NCI-H510A (cell line): ENCODE measurements around the gene RFLNA.
A peak's percentile ranks its signal among the peaks of the same experiment; 100 is the strongest.

Experiments
- DNase-seq: peaks from one replicate; lab custom pipeline; 2025; lab: John Stamatoyannopoulos, UW

Gene RFLNA

DNA sequence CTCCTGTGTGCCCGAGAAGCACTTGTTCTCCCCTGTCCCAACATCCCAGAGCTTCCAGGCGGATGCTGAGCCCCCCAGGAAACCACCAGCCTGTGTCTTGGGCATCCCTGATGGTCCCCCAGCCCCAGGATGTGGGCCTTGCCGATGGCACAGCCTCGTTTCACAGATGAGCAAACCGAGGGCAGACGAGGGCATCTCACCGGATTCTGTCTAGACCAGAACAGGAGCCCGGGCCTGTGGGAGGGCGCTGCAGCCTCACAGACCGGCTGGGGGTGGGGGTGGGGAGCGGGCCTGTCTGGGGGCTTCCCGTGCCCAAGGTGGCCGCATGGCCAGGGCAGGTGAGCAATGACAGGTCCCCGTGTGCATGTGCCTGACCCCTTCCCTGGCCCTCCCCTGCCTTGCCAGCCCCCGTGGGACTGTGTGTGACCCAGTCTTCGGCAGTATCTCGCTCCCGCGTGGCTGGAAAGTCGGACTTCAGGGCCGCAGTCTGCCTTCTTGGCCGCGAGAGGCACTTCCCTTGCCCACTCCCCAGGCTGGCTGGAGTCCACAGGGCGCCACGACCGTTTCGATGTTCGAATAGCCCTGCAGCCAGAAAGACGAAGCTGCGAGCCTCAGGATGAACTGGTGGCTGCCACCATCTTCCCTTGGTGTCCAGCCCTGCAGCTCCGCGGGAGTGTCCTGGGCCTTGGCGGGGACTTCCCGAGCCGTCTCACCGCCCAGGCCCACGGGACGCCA lies 8.9 kb downstream of the RFLNA start:
- DNase-seq, result no peak

DNA sequence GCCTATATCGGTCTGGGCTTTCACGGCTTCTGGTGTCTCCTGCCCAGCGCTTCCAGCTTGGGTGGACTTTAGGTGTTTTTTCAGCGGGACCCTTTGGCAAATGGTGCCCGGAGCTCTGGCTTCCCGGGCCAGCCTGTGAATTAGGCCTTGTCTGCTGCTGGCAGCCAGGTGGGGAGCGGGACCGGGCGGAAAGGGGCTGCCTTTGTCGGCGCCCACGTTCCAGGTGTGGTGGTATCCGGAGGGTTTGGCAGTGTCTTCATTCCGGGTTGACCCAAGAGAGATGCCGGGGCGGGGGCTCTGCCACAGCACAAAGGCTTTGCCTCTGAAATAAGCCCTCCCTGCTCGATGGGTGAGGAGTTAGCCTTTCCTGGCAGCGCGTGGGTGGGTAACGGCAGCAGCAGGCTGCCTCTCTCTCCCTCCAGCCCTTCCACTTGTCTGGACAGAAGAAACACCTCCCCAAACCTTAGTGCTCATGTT lies 9.5 kb downstream of the RFLNA start:
- no peak for DNase-seq

DNA sequence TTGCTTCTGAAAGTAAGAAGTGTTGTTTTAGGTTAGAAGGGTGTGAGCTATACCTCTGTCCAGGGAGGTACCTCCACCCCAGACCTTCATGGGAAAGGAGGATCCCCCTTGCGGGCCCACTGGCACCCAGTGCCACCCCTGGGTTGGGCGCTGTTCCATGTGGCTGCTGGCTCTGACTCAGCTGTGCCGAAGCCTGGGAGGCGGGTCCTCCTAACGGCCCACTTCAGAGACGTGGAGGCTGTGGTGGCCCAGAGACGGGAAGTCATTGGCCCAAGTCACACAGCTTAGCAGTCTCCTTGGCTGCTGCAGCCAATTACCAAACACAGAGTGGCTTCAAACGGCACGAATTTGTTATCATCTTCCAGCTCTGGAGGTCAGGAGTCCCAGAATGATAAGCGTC lies 10.2 kb downstream of the RFLNA start:
- no peak for DNase-seq

DNA sequence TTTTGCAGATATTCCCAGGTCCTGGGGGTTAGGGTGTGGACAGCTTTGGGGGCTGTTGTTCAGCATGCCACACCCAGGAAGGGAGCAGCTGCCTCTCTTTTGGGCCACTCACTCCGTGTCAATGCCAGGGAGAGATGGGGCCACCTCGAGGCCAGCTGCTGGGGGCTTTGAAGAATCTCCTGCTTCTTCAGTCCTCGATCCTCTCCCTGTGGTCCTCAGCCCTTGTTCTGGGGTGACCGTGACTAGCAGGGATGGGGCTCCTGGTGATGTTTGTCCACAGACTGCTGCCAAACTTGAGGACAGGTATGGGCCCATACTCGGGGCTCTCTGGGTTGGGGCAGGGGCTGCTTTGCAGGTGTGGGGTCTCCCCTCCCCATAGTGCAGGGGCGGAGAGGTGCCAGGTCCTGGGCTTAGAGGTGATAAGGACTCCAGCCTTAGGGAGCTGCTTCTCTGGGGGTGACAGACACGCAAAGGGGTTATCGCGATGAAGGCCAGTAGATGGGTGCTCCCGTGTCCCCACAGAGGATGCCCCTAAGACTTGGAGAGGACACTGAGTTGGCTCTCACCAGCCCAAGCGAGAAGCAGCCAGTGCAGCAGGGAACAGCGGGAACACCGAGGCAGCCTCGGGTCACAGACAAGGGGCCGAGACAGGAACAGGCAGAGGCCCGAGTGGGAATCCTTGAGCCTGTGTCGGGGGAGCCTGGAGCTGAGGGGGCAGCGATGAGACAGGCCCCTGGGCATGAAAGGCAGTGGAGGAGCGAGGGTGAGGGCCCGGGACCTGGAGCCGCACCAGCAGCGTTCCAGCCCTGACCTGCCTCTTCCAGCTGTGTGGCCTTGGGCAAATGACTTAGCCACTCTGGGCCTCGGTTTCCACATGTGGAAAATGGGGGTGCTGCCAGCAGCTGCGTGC lies 11.1 kb downstream of the RFLNA start:
- DNase-seq, result no peak

- DNase-seq, result no peak
Observed at GRCh38 chr12:124306686-124307555, 12.0 kb downstream of the RFLNA start.

DNA sequence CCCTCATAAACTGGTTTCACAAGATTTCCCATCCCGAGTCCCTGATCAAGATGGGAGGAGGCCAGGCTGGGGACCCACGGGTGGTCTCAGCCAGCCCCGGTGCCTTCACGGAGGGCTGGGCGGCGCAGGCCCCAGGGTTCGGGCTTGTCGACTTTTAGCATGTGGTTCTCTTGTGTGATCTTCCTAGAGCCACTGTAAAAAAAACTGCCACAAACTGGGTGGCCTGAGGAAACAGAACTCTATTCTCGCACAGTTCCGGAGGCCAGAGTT lies 12.6 kb downstream of the RFLNA start:
- no peak for DNase-seq

- no peak for DNase-seq
Observed at GRCh38 chr12:124308741-124309140, 13.8 kb downstream of the RFLNA start.

- DNase-seq, result no peak
Observed at GRCh38 chr12:124309231-124309630, 14.3 kb downstream of the RFLNA start.

DNA sequence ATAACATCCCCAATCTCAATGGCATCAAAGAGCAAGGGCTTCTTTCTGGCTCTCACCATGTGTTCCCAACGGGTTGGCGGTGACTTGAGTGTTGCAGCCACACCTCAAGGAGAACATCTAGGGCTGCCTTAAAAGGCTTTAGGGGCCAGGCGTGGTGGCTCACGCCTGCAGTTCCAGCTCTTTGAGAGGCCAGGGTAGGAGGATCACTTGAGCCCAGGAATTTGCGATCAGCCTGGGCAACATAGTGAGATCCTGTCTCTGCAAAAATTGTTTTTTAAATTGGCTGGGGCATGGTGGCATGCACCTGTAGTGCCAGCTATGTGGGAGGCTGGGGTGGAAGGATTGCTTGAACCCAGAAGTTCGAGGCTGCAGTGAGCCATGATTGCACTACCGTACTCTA lies 14.9 kb downstream of the RFLNA start:
- no peak for DNase-seq

- no peak for DNase-seq
Observed at GRCh38 chr12:124310178-124310577, 15.3 kb downstream of the RFLNA start.

GRCh38 chr12:124310785-124311184 lies 15.9 kb downstream of the RFLNA start:
- DNase-seq, result no peak

DNA sequence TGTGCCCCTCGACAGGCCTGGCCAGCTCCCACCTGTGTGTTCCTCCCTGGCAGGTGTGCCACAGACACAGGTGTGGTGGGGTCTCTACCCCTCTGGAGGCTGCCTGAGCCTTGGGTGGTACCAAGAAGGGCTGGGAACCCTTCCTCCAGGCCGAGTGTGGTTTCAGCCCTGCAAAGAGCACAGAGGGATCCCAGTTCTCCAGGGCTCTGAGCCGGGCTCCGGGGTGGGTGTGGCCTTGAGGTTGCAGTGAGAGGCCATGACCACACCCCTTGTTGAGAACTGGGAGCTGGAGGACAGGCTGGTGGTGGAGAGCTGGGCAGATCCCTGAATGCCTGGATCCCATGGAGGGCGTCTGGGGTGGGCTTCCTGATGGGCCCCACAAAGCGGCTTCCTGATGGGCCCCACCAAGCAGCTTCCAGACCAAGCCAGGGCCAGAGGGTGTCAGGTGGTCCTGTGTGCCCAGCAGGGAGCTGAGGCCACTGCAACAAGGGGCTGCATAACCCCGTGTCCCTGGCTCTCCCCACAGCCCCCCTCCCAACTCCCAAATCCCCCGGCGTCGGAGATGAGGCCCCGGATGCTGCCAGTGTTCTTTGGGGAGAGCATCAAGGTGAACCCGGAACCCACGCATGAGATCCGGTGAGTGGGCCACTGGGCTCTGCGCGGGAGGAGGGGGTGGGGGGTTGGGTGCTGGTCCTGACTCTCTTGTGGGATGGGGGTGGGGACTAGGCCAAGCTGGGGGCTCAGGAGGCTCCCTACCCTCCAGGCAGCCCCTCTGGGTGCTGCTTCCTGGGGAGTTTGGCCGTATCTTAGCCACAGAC lies 16.6 kb downstream of the RFLNA start:
- DNase-seq, result peak; percentile 18

DNA sequence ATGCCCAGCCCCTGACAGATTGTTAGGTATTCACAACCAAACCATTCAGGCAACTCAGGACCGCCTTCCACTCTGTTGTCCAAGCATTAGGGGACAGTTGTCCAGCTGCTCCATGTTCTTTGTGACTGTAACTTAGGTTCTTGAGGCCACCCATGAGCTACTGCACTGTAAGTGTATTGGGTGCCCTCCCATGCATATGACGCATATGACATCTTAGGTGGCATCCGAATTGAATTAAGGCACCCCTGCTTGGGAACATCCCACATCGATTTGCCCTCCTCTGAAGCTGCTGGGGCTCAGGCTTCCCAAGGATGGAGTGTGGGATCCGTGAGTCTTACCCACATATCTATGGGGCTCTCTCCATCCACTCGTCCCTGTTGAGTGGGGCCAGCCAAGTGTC lies 17.7 kb downstream of the RFLNA start:
- no peak for DNase-seq

DNA sequence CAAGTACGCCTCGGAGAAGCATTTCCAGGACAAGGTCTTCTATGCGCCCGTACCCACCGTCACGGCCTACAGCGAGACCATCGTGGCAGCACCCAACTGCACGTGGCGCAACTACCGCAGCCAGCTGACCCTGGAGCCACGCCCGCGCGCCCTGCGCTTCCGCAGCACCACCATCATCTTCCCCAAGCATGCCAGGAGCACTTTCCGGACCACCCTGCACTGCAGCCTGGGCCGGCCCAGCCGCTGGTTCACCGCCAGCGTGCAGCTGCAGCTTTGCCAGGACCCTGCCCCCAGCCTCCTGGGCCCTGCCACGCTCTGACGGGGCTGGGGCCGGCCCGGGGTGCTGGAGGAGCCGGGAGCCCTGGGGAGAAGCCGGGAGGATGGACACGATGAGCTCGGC lies 19.3 kb downstream of the RFLNA start:
- DNase-seq, result no peak

GRCh38 chr12:124314766-124315165 lies 19.9 kb downstream of the RFLNA start:
- DNase-seq, result no peak

GRCh38 chr12:124315372-124316044 lies 20.6 kb downstream of the RFLNA start:
- DNase-seq, result no peak

DNA sequence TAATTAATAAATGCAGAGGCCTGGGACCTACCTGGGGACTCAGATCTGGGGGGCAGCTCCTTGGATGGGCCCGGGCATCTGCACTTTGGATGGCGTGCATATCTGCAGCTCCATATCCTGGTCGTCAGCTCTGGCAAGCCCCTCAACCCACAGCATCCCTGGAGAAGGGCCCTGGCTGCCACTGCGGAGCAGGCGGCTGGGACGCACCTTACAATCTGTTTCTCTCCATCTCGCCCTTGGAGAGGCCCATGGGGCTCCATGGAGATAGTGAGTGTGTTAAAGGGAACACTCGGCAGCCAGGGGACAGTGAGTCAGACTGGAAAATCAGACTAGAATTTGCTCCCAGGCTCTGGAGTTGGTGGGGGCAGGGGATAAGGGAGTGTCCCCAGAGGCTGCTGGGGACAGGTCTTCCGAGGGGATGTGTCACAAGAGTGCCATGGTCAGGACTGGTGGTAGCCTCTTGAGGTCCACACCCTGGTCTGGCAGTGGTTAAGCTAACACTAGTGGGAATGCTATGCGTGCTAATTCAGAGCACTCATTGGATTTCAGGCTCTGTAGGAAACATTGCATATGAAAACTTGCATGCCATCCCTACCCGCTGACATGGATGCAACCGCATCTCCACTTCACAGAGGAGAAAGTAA lies 21.5 kb downstream of the RFLNA start:
- no peak for DNase-seq

GRCh38 chr12:124317400-124317799 lies 22.5 kb downstream of the RFLNA start:
- DNase-seq, result no peak

DNA sequence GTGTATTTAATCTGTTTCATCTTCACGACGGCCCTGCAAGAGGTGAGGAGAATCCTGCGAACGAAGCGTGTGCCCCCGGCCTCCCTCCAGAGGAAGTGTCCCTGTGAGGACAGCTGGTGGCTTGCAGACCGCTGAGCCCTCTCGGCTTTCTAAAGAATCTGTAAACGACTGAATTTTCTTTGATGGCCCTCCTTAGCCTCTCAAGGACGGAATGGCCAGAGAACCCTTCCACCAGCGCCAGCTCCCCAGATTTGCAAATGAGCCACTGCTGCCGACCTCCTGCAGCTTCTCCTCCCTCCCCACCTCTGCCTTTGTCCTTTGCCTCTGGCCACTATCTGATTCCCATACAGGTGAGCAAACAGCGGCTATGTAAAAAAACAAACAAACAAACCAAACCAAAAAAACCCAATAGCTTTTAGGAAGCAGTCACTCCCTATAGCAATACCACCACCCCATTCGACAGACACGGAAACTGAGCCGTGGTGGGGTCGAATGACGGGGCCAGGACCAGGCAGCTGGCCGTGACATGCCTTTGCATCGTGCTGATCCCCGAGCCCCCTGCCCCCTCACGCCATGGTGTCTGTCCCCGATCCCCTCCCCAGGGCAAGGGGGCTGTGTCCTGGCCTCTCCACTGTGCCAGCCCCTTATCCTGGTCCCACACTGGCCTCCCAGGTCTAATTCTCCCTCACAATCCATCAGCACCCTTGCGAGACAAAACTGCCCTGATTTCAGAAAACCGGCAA lies 23.6 kb downstream of the RFLNA start:
- no peak for DNase-seq
